GM21737 (cell line): ENCODE measurements around the gene TCP11L1.
"Not testable (repeated sequence)": the region's sequence is repeated elsewhere in the genome, so short reads cannot be mapped to it uniquely, and the experiment has no call there.

ENCODE experiments used
- ATAC-seq: cut with Tn5 transposase; IDR thresholded peaks from one replicate; pipeline ENCODE4 v1.9.1; 2021; ENCODE audit warnings: mild to moderate bottlenecking, moderate library complexity; ENCODE audit not compliant: unreplicated experiment

Gene TCP11L1

GRCh38 chr11:33064866-33065265 is 25.5 kb downstream of the TCP11L1 start:
- no peak for ATAC-seq

DNA sequence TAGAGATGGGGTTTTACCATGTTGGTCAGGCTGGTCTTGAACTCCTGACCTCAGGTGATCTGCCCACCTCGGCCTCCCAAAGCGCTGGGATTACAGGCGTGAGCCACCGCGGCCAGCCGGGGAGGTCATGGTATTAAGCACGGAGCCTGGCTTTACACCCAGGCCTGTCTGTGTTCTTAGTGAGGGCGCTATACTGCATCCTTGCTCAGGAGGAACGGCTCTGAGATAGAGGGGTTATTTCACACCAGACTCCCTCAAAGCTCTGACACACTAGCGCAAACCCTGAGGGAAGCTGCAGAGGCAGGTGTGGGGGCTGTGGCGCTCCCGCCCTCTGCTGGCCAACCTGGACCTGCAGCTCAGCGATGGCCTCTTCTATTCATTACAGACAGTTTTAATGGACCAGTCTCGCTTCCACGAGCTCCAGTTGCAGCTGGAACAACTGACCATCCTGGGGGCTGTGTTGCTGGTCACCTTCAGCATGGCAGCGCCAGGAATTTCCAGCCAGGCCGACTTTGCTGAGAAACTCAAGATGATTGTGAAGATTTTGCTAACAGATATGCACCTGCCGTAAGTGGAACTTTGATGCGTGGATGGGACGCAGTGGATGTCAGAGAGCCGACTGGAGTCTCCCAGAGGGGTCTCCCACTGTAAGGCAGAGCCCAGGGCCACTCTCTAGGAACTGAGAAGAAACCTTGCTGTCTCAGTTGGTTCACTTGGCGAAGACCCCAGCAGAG is 26.2 kb downstream of the TCP11L1 start:
- ATAC-seq = no peak

GRCh38 chr11:33067294-33067693 is 27.9 kb downstream of the TCP11L1 start:
- ATAC-seq = no peak

DNA sequence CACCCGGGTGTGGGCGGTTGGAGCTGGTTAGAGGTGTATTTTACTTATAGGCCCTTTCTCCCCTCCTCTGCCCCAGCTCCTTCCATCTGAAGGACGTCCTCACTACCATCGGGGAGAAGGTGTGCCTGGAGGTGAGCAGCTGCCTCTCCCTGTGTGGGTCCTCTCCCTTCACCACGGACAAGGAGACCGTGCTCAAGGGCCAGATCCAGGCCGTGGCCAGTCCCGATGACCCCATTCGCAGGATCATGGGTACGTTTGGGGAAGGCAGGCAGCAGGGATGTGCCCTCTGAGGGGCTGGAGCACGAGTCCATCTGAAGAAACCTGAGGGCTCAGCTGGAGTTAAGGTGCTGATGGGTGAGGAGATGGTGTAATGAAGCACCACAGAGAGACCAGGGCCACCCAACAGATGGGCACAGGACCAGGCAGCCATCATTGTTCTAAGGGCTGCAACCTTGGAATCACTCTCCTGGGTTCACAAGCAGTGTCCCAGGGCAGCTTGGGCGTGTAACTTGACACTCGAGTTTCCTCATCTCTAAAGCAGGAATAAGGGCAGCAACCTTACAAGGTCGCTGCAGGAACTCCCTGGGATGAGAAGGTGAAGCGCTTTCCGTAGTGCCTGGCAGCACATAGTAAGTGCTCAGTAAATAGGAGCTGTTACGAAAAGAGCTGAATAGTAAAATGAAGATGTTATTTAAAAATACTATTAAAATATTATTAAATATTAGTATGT is 29.4 kb downstream of the TCP11L1 start:
- no peak for ATAC-seq

DNA sequence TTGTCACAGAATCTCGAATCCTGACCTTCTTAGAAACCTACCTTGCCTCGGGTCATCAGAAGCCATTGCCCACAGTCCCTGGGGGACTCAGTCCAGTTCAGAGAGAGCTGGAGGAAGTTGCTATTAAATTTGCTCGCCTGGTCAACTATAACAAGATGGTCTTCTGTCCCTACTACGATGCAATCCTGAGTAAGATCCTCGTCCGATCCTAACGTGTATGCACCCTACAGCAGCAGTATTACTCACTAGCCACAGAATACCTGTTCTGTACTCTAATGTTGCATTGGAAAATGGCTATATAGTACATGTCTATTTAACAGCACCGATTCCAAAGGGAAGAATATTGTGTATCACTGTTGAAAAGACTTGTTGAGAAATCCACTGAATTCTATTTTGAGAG is 33.1 kb downstream of the TCP11L1 start:
- ATAC-seq = no peak

GRCh38 chr11:33083918-33084317 is 44.5 kb downstream of the TCP11L1 start:
- no peak for ATAC-seq

DNA sequence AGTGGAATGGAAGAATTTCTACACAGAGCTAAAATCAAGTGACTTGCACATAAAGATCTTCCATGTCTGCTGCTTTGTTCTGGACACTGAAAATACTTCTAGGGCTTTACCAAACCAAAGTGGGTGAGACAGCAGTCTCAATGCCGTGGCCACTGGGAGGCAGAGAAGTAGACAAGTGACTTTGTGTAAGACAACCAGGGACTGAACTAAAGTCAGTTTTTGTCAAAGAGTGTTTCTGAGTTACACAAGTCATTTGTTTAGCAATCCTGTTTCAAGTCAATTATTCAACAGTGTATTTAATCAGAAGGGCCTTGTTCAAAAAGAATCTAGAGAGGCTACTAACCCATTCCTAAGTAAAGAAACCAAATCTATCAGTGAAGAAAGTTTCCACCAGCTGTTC is 46.6 kb downstream of the TCP11L1 start:
- ATAC-seq = no peak

- ATAC-seq = no peak
These were observed 50.4 kb downstream of the TCP11L1 start for GRCh38 chr11:33089776-33090175.

- no peak for ATAC-seq
These were observed 54.8 kb downstream of the TCP11L1 start for GRCh38 chr11:33094157-33094556.

DNA sequence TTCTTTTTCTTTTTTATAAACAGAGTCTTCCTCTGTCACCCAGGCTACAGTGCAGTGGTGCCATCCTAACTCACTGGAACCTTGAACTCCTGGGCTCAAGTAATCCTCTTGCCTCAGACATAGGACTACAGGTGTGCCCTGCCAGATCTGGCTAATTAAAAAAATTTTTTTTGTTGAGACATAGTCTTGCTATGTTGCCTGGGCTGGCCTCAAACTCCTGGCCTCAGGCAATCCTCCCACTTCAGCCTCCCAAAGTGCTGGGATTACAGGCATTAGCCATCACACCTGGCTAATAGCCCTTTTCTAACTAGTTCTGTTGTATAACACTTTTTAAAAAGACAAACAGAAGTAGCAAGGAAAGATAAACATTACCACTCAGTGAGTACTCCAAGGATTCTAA is 64.5 kb downstream of the TCP11L1 start:
- no peak for ATAC-seq

DNA sequence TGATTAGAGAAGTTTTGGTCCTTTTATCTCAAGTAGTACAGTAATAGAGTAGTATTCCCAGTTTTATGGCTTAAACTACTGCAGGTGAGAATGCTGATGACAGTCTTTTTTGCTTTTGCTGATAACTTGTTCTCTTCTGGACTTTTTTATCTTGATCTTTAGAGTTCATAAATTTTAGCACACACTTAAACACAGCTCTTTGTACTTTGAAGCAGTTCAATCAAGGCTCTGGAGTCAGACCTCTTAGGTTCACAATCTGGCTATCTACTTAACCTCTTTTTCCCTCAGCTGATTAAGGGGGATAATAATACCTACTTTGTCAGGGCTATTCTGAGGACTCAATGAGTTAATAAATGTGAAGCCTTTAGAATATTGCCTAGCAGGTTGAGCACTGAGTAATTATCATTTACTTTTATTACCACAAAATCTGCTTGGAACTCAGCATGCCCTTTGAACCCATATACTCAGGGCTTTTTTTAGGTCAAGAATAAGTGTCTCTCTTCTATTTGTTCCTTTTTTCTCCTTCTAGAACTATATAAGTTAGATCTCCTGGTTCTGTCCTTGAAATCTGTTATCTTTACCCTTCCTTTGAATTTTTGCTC is 70.0 kb downstream of the TCP11L1 start:
- ATAC-seq = no peak

- no peak for ATAC-seq
These were observed 70.7 kb downstream of the TCP11L1 start for GRCh38 chr11:33110083-33110482.

DNA sequence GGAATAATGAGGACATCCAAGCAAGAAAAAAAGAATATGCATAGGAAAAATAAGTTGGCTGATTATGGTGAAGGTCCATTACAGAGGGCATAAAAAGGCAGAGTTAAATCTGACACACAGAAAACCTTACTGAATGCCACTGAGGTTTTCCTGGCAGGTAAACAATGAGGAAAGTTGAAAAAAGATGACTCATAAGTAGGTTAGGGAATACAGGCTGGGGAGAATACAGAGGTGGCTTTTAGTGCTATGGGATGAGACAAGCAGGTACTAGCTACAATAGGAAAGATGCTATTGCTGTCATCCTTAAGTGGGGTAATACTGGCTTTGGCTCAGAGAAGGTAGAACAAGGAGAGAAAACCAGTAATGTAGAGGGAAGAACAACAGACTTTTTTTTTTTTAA is 77.2 kb downstream of the TCP11L1 start:
- no peak for ATAC-seq

GRCh38 chr11:33122696-33123095 is 83.3 kb downstream of the TCP11L1 start:
- ATAC-seq = not testable (repeated sequence)
